Measurements from ENCODE around the gene CLEC18B. TPM values are rescaled to one million over a fixed set of nuclear protein-coding genes. Genes with fewer than 3 reads are reported as not detected.
"Not testable (repeated sequence)": the region's sequence is repeated elsewhere in the genome, so short reads cannot be mapped to it uniquely, and the experiment has no call there.

Gene CLEC18B
- total RNA-seq = 1 to 10 TPM; 1.2 to 2.0 TPM

GRCh38 chr16:74420612-74421481 is at the start of gene CLEC18B:
TSS of gene CLEC18B (minus strand) at chr16:74421478. CDS start at chr16:74421270, 208 bp downstream.
- not testable (repeated sequence) for H3K4me3 Mint-ChIP-seq; H3K9me3 Mint-ChIP-seq; H3K27ac Mint-ChIP-seq; H3K27me3 Mint-ChIP-seq; H3K4me1 Mint-ChIP-seq; ATAC-seq (replicated peaks); H3K36me3 Mint-ChIP-seq (ENCODE audit: low read depth)

- peaks cover 21% of the 10 kb centered on the region for H3K4me1 Mint-ChIP-seq
- H3K36me3 Mint-ChIP-seq (ENCODE audit: low read depth) = peaks cover 100% of the 10 kb centered on the region
- H3K27ac Mint-ChIP-seq = no peak overlapping the region
- H3K9me3 Mint-ChIP-seq = no peaks in the 10 kb centered on the region
- no peak overlapping the region for H3K4me3 Mint-ChIP-seq
- no peaks in the 10 kb centered on the region for H3K27me3 Mint-ChIP-seq
- ATAC-seq (replicated peaks) = no peak
These were observed 48.7 kb upstream of the CLEC18B start for GRCh38 chr16:74469946-74470478.

- Mint-ChIP-seq H3K4me3 (no peak overlapping the region), H3K27me3 (no peaks in the 10 kb centered on the region), H3K9me3 (no peaks in the 10 kb centered on the region), H3K4me1 (peaks cover 21% of the 10 kb centered on the region), H3K27ac (no peak overlapping the region), H3K36me3 (ENCODE audit: low read depth) (peaks cover 100% of the 10 kb centered on the region)
- ATAC-seq (replicated peaks) = no peak
These were observed 47.7 kb upstream of the CLEC18B start for GRCh38 chr16:74468807-74469525.

GRCh38 chr16:74466872-74467271 is 45.6 kb upstream of the CLEC18B start:
- H3K4me3 Mint-ChIP-seq = peak overlapping the region; percentile 62
- peaks cover 21% of the 10 kb centered on the region for H3K4me1 Mint-ChIP-seq
- peaks cover 100% of the 10 kb centered on the region for H3K36me3 Mint-ChIP-seq (ENCODE audit: low read depth)
- no peaks in the 10 kb centered on the region for H3K9me3 Mint-ChIP-seq
- ATAC-seq (replicated peaks) = peak; percentile 89
- peak overlapping the region; percentile 70 for H3K27ac Mint-ChIP-seq
- no peaks in the 10 kb centered on the region for H3K27me3 Mint-ChIP-seq

GRCh38 chr16:74465851-74466685 is 44.8 kb upstream of the CLEC18B start:
- Mint-ChIP-seq H3K36me3 (ENCODE audit: low read depth) (peaks cover 100% of the 10 kb centered on the region), H3K27ac (peak overlapping the region; percentile 70), H3K4me3 (peak overlapping the region; percentile 62), H3K4me1 (peaks cover 21% of the 10 kb centered on the region), H3K27me3 (no peaks in the 10 kb centered on the region), H3K9me3 (no peaks in the 10 kb centered on the region)
- peak; percentile 64 for ATAC-seq (replicated peaks)

- Mint-ChIP-seq H3K4me1 (peaks cover 21% of the 10 kb centered on the region), H3K9me3 (no peaks in the 10 kb centered on the region), H3K27me3 (no peaks in the 10 kb centered on the region), H3K4me3 (no peak overlapping the region), H3K36me3 (ENCODE audit: low read depth) (peaks cover 100% of the 10 kb centered on the region), H3K27ac (no peak overlapping the region)
- no peak for ATAC-seq (replicated peaks)
These were observed 44.0 kb upstream of the CLEC18B start for GRCh38 chr16:74465281-74465680.

GRCh38 chr16:74463888-74464287 is 42.6 kb upstream of the CLEC18B start:
- no peak overlapping the region for H3K27ac Mint-ChIP-seq
- H3K9me3 Mint-ChIP-seq = no peaks in the 10 kb centered on the region
- ATAC-seq (replicated peaks) = no peak
- peaks cover 100% of the 10 kb centered on the region for H3K36me3 Mint-ChIP-seq (ENCODE audit: low read depth)
- H3K4me1 Mint-ChIP-seq = peaks cover 21% of the 10 kb centered on the region
- no peaks in the 10 kb centered on the region for H3K27me3 Mint-ChIP-seq
- H3K4me3 Mint-ChIP-seq = no peak overlapping the region

- no peak for ATAC-seq (replicated peaks)
- Mint-ChIP-seq H3K27ac (no peak overlapping the region), H3K27me3 (no peaks in the 10 kb centered on the region), H3K4me1 (peaks cover 19% of the 10 kb centered on the region), H3K9me3 (no peaks in the 10 kb centered on the region), H3K36me3 (ENCODE audit: low read depth) (peaks cover 99% of the 10 kb centered on the region), H3K4me3 (no peak overlapping the region)
These were observed 41.1 kb upstream of the CLEC18B start for GRCh38 chr16:74462361-74462760.

- peaks cover 99% of the 10 kb centered on the region for H3K36me3 Mint-ChIP-seq (ENCODE audit: low read depth)
- H3K27ac Mint-ChIP-seq = no peak overlapping the region
- H3K4me3 Mint-ChIP-seq = no peak overlapping the region
- H3K27me3 Mint-ChIP-seq = no peaks in the 10 kb centered on the region
- no peaks in the 10 kb centered on the region for H3K9me3 Mint-ChIP-seq
- H3K4me1 Mint-ChIP-seq = peaks cover 14% of the 10 kb centered on the region
- ATAC-seq (replicated peaks) = no peak
These were observed 40.5 kb upstream of the CLEC18B start for GRCh38 chr16:74461826-74462225.

- Mint-ChIP-seq H3K4me3 (no peak overlapping the region), H3K27ac (no peak overlapping the region), H3K27me3 (no peaks in the 10 kb centered on the region), H3K9me3 (no peaks in the 10 kb centered on the region), H3K4me1 (peaks cover under 1% of the 10 kb centered on the region), H3K36me3 (ENCODE audit: low read depth) (peaks cover 99% of the 10 kb centered on the region)
- ATAC-seq (replicated peaks) = no peak
These were observed 39.3 kb upstream of the CLEC18B start for GRCh38 chr16:74460542-74460941.

GRCh38 chr16:74456290-74456625 is 35.0 kb upstream of the CLEC18B start:
- no peak overlapping the region for H3K27ac Mint-ChIP-seq
- no peaks in the 10 kb centered on the region for H3K27me3 Mint-ChIP-seq
- ATAC-seq (replicated peaks) = no peak
- H3K4me3 Mint-ChIP-seq = no peak overlapping the region
- no peaks in the 10 kb centered on the region for H3K4me1 Mint-ChIP-seq
- peaks cover 95% of the 10 kb centered on the region for H3K36me3 Mint-ChIP-seq (ENCODE audit: low read depth)
- H3K9me3 Mint-ChIP-seq = no peaks in the 10 kb centered on the region

- Mint-ChIP-seq H3K27me3 (no peaks in the 10 kb centered on the region), H3K4me1 (no peaks in the 10 kb centered on the region), H3K36me3 (ENCODE audit: low read depth) (peaks cover 95% of the 10 kb centered on the region), H3K9me3 (no peaks in the 10 kb centered on the region), H3K27ac (no peak overlapping the region), H3K4me3 (no peak overlapping the region)
- ATAC-seq (replicated peaks) = no peak
These were observed 34.5 kb upstream of the CLEC18B start for GRCh38 chr16:74455619-74456289.

GRCh38 chr16:74455213-74455612 is 33.9 kb upstream of the CLEC18B start:
- Mint-ChIP-seq H3K4me1 (no peaks in the 10 kb centered on the region), H3K4me3 (no peak overlapping the region), H3K27me3 (no peaks in the 10 kb centered on the region), H3K27ac (no peak overlapping the region), H3K9me3 (no peaks in the 10 kb centered on the region), H3K36me3 (ENCODE audit: low read depth) (peaks cover 95% of the 10 kb centered on the region)
- no peak for ATAC-seq (replicated peaks)

All from activated T-helper 17 cell treated with anti-CD3 and anti-CD28 coated beads, Interleukin-2, amount 50 U/mL, for 72 hours (primary cell).